H1 (cell line): ENCODE results near the gene GTF2E1. TPM values are rescaled to one million over a fixed set of nuclear protein-coding genes. Genes with fewer than 3 reads are reported as not detected.

ENCODE experiments used
- CTCF ChIA-PET: fragments of 300-600 bp; sonication (Branson Sonifier 250); formaldehyde crosslinking; loops from one replicate; lab custom pipeline; 2021; ENCODE audit not compliant: partially characterized antibody; lab: Charles Lee
- POLR2A ChIA-PET: fragments of 300-600 bp; sonication (Branson Sonifier 250); formaldehyde crosslinking; loops from one replicate; lab custom pipeline; 2021; ENCODE audit warnings: inconsistent platforms; ENCODE audit not compliant: partially characterized antibody; lab: Charles Lee
- DNase-seq, 2 experiments: peaks; one replicate each; pipeline versions ENCODE4 v3.0.0 to v3.0.0-alpha.2; 2010 to 2022; ENCODE audit warnings: low spot score in 2 of 2, low read depth in 1 of 2, mixed read lengths in 1 of 2
- FAIRE-seq: peaks from 2 replicates; lab custom pipeline; 2011; peaks lifted over from hg19 to GRCh38; lab: Jason Lieb, UNC
- H2AFZ ChIP-seq: 2 replicates; pipeline ENCODE4 v1.8.1; 2012; ENCODE audit warnings: low read length, inconsistent platforms
- H2AK5ac ChIP-seq: 2 replicates; pipeline ENCODE4 v1.6.1; 2013; ENCODE audit warnings: low read depth, low read length
- H2BK120ac ChIP-seq: replicated peaks from 2 replicates; pipeline ENCODE3; 2013; ENCODE audit warnings: low read depth, low read length, inconsistent platforms
- H2BK12ac ChIP-seq: 2 replicates; pipeline ENCODE4 v1.6.1; 2013; ENCODE audit warnings: low read depth, low read length
- H2BK15ac ChIP-seq: 2 replicates; pipeline ENCODE4 v1.6.1; 2013; ENCODE audit warnings: low read length
- H2BK20ac ChIP-seq: 2 replicates; pipeline ENCODE4 v1.6.1; 2013; ENCODE audit warnings: low read length
- H2BK5ac ChIP-seq: 2 replicates; pipeline ENCODE4 v1.6.1; 2013; ENCODE audit warnings: low read depth, low read length
- H3K14ac ChIP-seq: 2 replicates; pipeline ENCODE4 v1.6.1; 2013; ENCODE audit warnings: inconsistent platforms; ENCODE audit not compliant: insufficient read length
- H3K18ac ChIP-seq: 2 replicates; pipeline ENCODE4 v1.6.1; 2013; ENCODE audit warnings: low read length; ENCODE audit errors: extremely low read depth
- H3K23ac ChIP-seq: 2 replicates; pipeline ENCODE4 v1.6.1; 2013; ENCODE audit warnings: inconsistent platforms; ENCODE audit not compliant: insufficient read length
- H3K23me2 ChIP-seq: 2 replicates; pipeline ENCODE4 v1.6.1; 2013; ENCODE audit warnings: low read depth, low read length
- H3K27ac ChIP-seq: 2 replicates; pipeline ENCODE4 v1.6.1; 2011; ENCODE audit warnings: low read depth, low read length, inconsistent platforms
- H3K27me3 ChIP-seq, 4 experiments: replicated peaks in 1 of 4; 1 replicate in 1 of 4; 2 replicates in 3 of 4; pipeline versions ENCODE4 v1.6.1 to v1.8.1; 2011 to 2013; ENCODE audit warnings: low read length in 3 of 4, mild to moderate bottlenecking in 3 of 4, inconsistent platforms in 2 of 4, mixed read lengths in 2 of 4, moderate library complexity in 1 of 4; ENCODE audit not compliant: control insufficient read depth in 3 of 4, insufficient read depth in 3 of 4; ENCODE audit errors: extremely low read depth in 1 of 4
- H3K36me3 ChIP-seq, 4 experiments: 2 replicates each; pipeline versions ENCODE4 v1.6.1 to v1.8.1; 2011 to 2013; ENCODE audit warnings: mild to moderate bottlenecking in 4 of 4, low read length in 3 of 4, moderate library complexity in 2 of 4, control low read depth in 1 of 4, inconsistent platforms in 1 of 4; ENCODE audit not compliant: insufficient read depth in 4 of 4, control insufficient read depth in 2 of 4
- H3K4ac ChIP-seq: replicated peaks from 2 replicates; pipeline ENCODE3; 2013; ENCODE audit warnings: low read length, low read depth, mixed read lengths, inconsistent platforms; ENCODE audit not compliant: insufficient read length
- H3K4me1 ChIP-seq, 4 experiments: replicated peaks in 1 of 4; 1 replicate in 1 of 4; 2 replicates in 3 of 4; pipeline versions ENCODE4 v1.6.1 to v1.8.1; 2011 to 2013; ENCODE audit warnings: low read length in 3 of 4, inconsistent platforms in 2 of 4, mixed read lengths in 1 of 4; ENCODE audit not compliant: insufficient read depth in 4 of 4, control insufficient read depth in 3 of 4
- H3K4me2 ChIP-seq, 2 experiments: 2 replicates each; pipeline versions ENCODE4 v1.6.1 to v1.8.1; 2011 to 2013; ENCODE audit warnings: low read depth in 2 of 2, low read length in 2 of 2, control low read depth in 1 of 2, inconsistent platforms in 1 of 2, mild to moderate bottlenecking in 1 of 2; ENCODE audit not compliant: insufficient read depth in 1 of 2
- H3K4me3 ChIP-seq, 4 experiments: fragments of 200-600, 300-600 bp in 1 of 4; sonication (generic), shearing (Covaris generic), sonication (Bioruptor Twin) in 1 of 4; 2 replicates each; pipeline versions ENCODE4 v1.5.1 to v1.8.1; 2011 to 2016; ENCODE audit warnings: low read length in 4 of 4, low read depth in 3 of 4, control low read depth in 2 of 4, inconsistent platforms in 2 of 4, mild to moderate bottlenecking in 2 of 4, mixed read lengths in 1 of 4, moderate library complexity in 1 of 4; ENCODE audit not compliant: insufficient read depth in 2 of 4; ENCODE audit errors: extremely low read depth in 1 of 4
- H3K56ac ChIP-seq: replicated peaks from 2 replicates; pipeline ENCODE3; 2013; ENCODE audit warnings: low read depth, mild to moderate bottlenecking, mixed read lengths, low read length, inconsistent platforms; ENCODE audit not compliant: insufficient read length
- H3K79me1 ChIP-seq: 2 replicates; pipeline ENCODE4 v1.6.1; 2013; ENCODE audit warnings: low read depth, low read length, control low read depth
- H3K79me2 ChIP-seq, 2 experiments: 2 replicates each; pipeline versions ENCODE4 v1.6.1 to v1.8.1; 2012 to 2013; ENCODE audit warnings: low read length in 2 of 2, mild to moderate bottlenecking in 2 of 2, inconsistent platforms in 1 of 2; ENCODE audit not compliant: insufficient read depth in 2 of 2, control insufficient read depth in 1 of 2
- H3K9ac ChIP-seq, 4 experiments: replicated peaks in 1 of 4; 1 replicate in 1 of 4; 2 replicates in 3 of 4; pipeline versions ENCODE4 v1.6.1 to v1.8.1; 2011 to 2013; ENCODE audit warnings: low read depth in 3 of 4, low read length in 3 of 4, control low read depth in 2 of 4, mild to moderate bottlenecking in 2 of 4, moderate library complexity in 2 of 4, inconsistent platforms in 1 of 4; ENCODE audit errors: extremely low read depth in 1 of 4
- H3K9me3 ChIP-seq, 2 experiments: 2 replicates each; pipeline versions ENCODE4 v1.6.1 to v1.8.1; 2012 to 2013; ENCODE audit warnings: mild to moderate bottlenecking in 2 of 2, moderate library complexity in 2 of 2, control low read depth in 1 of 2, inconsistent platforms in 1 of 2, low read depth in 1 of 2, low read length in 1 of 2, mixed read lengths in 1 of 2; ENCODE audit not compliant: insufficient read depth in 2 of 2
- H4K20me1 ChIP-seq, 2 experiments: replicated peaks in 1 of 2; 2 replicates each; pipeline versions ENCODE3 to v1.8.1; 2011 to 2013; ENCODE audit warnings: inconsistent platforms in 2 of 2, low read length in 2 of 2, mild to moderate bottlenecking in 1 of 2; ENCODE audit not compliant: insufficient read depth in 2 of 2, control insufficient read depth in 1 of 2
- H4K5ac ChIP-seq: 2 replicates; pipeline ENCODE4 v1.6.1; 2013; ENCODE audit warnings: low read length, low read depth, mixed read lengths, inconsistent platforms; ENCODE audit not compliant: insufficient read length
- H4K8ac ChIP-seq: 2 replicates; pipeline ENCODE4 v1.8.0; 2013; ENCODE audit warnings: mild to moderate bottlenecking, moderate library complexity, low read length, inconsistent platforms; ENCODE audit not compliant: insufficient read depth; ENCODE audit errors: extremely low read depth
- H4K91ac ChIP-seq: replicated peaks from 2 replicates; pipeline ENCODE3; 2013; ENCODE audit warnings: low read length, mixed read lengths, inconsistent platforms; ENCODE audit not compliant: insufficient read length
- EP300 ChIP-seq, 2 experiments: IDR thresholded peaks; 1 replicate in 1 of 2; 2 replicates in 1 of 2; pipeline ENCODE4 v1.6.1; 2011 to 2012; ENCODE audit warnings: low read depth in 2 of 2, low read length in 2 of 2, mild to moderate bottlenecking in 2 of 2, borderline replicate concordance in 1 of 2, inconsistent platforms in 1 of 2, moderate library complexity in 1 of 2
- GABPA ChIP-seq: IDR thresholded peaks from 2 replicates; pipeline ENCODE4 v1.6.1; 2011; ENCODE audit warnings: mild to moderate bottlenecking, low read length, moderate library complexity, borderline replicate concordance; ENCODE audit not compliant: insufficient read depth
- SIX5 ChIP-seq: IDR thresholded peaks from 2 replicates; pipeline ENCODE4 v1.6.1; 2011; ENCODE audit warnings: mild to moderate bottlenecking, low read depth, low read length
- WGBS, 2 experiments: shearing (Covaris generic) in 1 of 2; methylation state at CpG; one replicate each; pipeline versions ENCODE4 v1.1.6 to v1.1.7; 2013 to 2015; ENCODE audit warnings: low lambda C conversion rate in 2 of 2, mixed read lengths in 2 of 2, inconsistent platforms in 1 of 2, low coverage in 1 of 2, missing lambda C conversion rate in 1 of 2; ENCODE audit not compliant: insufficient replicate concordance in 2 of 2, insufficient coverage in 1 of 2, insufficient read length in 1 of 2; ENCODE audit errors: extremely low coverage in 1 of 2, missing lambda C conversion rate in 1 of 2; 5-methylcytosine and 5-hydroxymethylcytosine counted together
- polyA plus RNA-seq, 7 experiments: library from polyadenylated mRNA; depleted of rRNA in 3 of 7; stranded (reverse) in 5 of 7; unstranded in 2 of 7; fragments of >200 nt in 5 of 7; fragments of 200-250 nt in 2 of 7; gene quantifications; 1 replicate in 5 of 7; 2 replicates in 1 of 7; 4 replicates in 1 of 7; pipeline versions ENCODE4 v1.2.1 to v1.2.3, GENCODE V29; 2011 to 2013; ENCODE audit warnings: missing spikeins in 2 of 7, mixed read lengths in 2 of 7
- total RNA-seq: library from RNA; stranded (reverse); fragmentation: NEBNext Ultra II Directional; extraction: Animal tissue kit (Norgen Biotek cat#: 25700); gene quantifications from 2 replicates; pipeline ENCODE4 v1.2.1, GENCODE V29; 2021

Gene GTF2E1
- total and polyA plus RNA-seq, 2 of the 8 experiments (the other 6 are each of a cell fraction or from before 2014, with no cell fraction given): 37.4 to 73.3 TPM

GRCh38 chr3:120797857-120798256 lies 55.3 kb downstream of the GTF2E1 start:
- H3K4ac ChIP-seq: no peak overlapping the region
- no peaks in the 10 kb centered on the region for H4K20me1 ChIP-seq
- H3K23me2 ChIP-seq: no peaks in the 10 kb centered on the region; the same call in 1 of the 2 replicates
- no peak overlapping the region for H3K9ac ChIP-seq
- H2AK5ac ChIP-seq: no peak overlapping the region
- no peak overlapping the region for H3K56ac ChIP-seq
- no peak overlapping the region for H4K5ac ChIP-seq
- 76% methylated on average over 2 of the region's 2 CpGs; no CpG with 5 or more reads in 1 of the 2 experiments for WGBS, 2 experiments
- CTCF ChIA-PET: interaction anchor here (0.9 to 1.2 kb wide), 2 partner anchors 229 to 237 kb away, joined by 3 read pairs; no protein-coding TSS in a partner anchor
- H3K79me2 ChIP-seq: no peaks in the 10 kb centered on the region
- H3K36me3 ChIP-seq: no peaks in the 10 kb centered on the region
- peaks cover 0 to 3% (median 0%) of the 10 kb centered on the region in 4 experiments; a peak in 1 of 7 replicates for H3K4me1 ChIP-seq
- H3K18ac ChIP-seq: no peak overlapping the region
- no peak overlapping the region for H3K27ac ChIP-seq
- no peak overlapping the region for H2BK120ac ChIP-seq
- no peak overlapping the region for H4K8ac ChIP-seq
- TF ChIP-seq EP300 (IDR thresholded peaks at IDR 0.05; ENCODE audit: borderline replicate concordance in 1 of 2, low read depth in 2 of 2, low read length in 2 of 2) (no peak), SIX5 (no peak), GABPA (no peak)
- no peak overlapping the region for H3K23ac ChIP-seq
- H3K4me2 ChIP-seq: no peak overlapping the region
- no peak overlapping the region for H2BK20ac ChIP-seq
- no peak overlapping the region for H2BK5ac ChIP-seq
- no peak overlapping the region for H2BK12ac ChIP-seq
- DNase-seq: no peak
- no peaks in the 10 kb centered on the region for H3K9me3 ChIP-seq
- no peaks in the 10 kb centered on the region for H3K79me1 ChIP-seq
- H3K27me3 ChIP-seq: no peaks in the 10 kb centered on the region
- no peak overlapping the region for H3K4me3 ChIP-seq
- POLR2A ChIA-PET: no interaction called here
- no peak overlapping the region for H3K14ac ChIP-seq
- H4K91ac ChIP-seq: no peak overlapping the region
- H2BK15ac ChIP-seq: no peak overlapping the region
- no peak overlapping the region for H2AFZ ChIP-seq
- FAIRE-seq: no peak
